Gastrocnemius medialis (tissue), 4 donors: ENCODE data around the gene SYNM.

ENCODE experiments used
- POLR2A ChIP-seq, 2 donors: fragments of 450-650 bp; IDR thresholded peaks; one replicate each; pipeline ENCODE4 v1.6.1; 2017; ENCODE audit warnings: antibody characterized with exemption in 2 of 2, mild to moderate bottlenecking in 2 of 2, moderate library complexity in 2 of 2
- TF ChIP-seq, protein P1 (sequence below), 5 experiments: fragments of 450-650 bp in 3 of 5; fragments of 200-600 bp in 2 of 5; sonication (generic) in 2 of 5; IDR thresholded peaks in 4 of 5; conservative IDR thresholded peaks in 1 of 5; 1 replicate in 4 of 5; 2 replicates in 1 of 5; pipeline ENCODE4 v1.5.1; 2016 to 2019; ENCODE audit warnings: antibody characterized with exemption in 5 of 5, mild to moderate bottlenecking in 3 of 5, moderate library complexity in 3 of 5

DNA sequence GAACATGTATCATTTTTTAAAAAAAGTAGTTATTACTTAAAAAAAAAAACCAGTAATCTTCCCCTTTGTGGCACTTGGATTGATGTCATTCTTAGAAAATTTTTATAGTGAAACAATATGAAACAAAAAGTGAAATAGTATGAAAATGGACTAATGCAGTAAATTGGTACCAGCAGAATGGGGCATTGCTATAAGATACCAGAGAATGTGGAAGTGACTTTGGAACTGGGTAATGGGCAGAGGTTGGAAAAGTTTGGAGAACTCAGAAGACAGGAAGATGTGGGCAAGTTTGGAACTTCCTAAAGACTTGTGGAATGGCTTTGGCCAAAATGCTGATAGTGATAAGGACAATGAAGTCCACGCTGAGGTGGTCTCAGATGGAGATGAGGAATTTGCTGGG lies 77.9 kb downstream of the SYNM start:
- TF ChIP-seq, protein P1, sequence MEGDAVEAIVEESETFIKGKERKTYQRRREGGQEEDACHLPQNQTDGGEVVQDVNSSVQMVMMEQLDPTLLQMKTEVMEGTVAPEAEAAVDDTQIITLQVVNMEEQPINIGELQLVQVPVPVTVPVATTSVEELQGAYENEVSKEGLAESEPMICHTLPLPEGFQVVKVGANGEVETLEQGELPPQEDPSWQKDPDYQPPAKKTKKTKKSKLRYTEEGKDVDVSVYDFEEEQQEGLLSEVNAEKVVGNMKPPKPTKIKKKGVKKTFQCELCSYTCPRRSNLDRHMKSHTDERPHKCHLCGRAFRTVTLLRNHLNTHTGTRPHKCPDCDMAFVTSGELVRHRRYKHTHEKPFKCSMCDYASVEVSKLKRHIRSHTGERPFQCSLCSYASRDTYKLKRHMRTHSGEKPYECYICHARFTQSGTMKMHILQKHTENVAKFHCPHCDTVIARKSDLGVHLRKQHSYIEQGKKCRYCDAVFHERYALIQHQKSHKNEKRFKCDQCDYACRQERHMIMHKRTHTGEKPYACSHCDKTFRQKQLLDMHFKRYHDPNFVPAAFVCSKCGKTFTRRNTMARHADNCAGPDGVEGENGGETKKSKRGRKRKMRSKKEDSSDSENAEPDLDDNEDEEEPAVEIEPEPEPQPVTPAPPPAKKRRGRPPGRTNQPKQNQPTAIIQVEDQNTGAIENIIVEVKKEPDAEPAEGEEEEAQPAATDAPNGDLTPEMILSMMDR (IDR thresholded peaks at IDR 0.05 in 4 of 5, conservative IDR thresholded peaks at IDR 0.05 in 1 of 5) = no peak
- TF ChIP-seq POLR2A (IDR thresholded peaks at IDR 0.05) = no peak
